GM18909 (cell line): Measurements from ENCODE around the gene MSANTD1.

Source experiments
- ATAC-seq: cut with Tn5 transposase; IDR thresholded peaks from one replicate; pipeline ENCODE4 v1.9.1; 2021; ENCODE audit warnings: mild to moderate bottlenecking; ENCODE audit not compliant: unreplicated experiment, poor library complexity

The MSANTD1 gene

DNA sequence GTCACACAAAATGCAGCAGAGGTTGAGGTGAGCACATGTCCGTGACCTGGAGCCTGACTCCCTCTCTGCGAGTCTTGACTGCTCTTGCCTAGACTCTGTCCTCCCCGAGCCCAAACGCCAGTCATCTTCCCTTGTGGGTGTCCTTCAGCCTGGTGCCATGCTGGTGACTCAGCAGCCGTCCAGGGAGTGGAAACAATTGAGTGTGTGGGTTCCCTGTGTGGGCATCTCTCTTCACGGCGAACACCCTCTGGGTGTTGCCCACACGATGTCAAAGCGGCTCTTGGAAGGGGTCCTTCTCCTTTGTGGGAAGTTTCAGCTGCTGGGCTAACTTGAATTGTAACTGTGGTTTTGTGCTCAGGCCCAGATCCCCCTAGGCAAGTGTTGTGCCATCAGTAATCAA lies 17.5 kb upstream of the MSANTD1 start:
- no peak for ATAC-seq

DNA sequence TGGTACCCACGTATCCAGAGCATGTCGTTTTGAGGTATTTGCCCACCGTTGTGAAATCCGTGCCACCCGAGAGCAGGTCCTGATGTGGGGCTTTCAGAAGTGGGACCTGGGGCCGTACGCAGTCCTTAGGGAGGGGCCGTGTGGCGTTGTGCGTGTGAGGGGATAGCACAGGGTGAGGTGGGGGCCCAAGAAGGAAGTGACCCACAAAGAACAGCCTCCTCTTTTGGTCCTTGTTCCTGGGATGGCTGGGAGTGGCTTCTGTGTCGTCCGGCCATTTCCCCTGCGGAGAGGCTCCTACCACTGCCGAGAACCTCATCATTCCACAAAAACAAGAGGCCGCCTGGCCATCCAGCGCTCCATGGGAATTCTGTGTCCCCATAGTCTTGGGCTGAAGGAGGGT lies 17.0 kb upstream of the MSANTD1 start:
- no peak for ATAC-seq

DNA sequence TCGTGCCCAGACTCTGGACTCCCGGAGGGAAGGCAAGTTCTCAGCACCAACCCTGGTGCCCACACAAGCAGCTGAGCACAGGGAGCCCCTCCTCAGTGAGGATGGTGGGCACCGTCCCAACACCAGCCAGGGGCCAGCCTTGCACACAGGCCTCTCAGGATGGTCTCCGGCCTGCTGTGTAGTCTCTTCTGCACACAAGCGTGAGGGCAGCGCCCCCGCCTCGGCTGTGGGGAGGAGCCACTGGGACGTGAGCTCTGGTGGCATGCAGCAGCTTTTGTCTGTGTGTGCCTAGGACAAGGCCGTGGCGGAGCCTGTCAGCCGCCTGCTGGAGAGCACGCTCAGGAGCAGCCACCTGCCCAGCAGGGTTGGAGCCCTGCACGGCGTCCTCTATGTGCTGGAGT lies 16.1 kb upstream of the MSANTD1 start:
- ATAC-seq, result no peak

DNA sequence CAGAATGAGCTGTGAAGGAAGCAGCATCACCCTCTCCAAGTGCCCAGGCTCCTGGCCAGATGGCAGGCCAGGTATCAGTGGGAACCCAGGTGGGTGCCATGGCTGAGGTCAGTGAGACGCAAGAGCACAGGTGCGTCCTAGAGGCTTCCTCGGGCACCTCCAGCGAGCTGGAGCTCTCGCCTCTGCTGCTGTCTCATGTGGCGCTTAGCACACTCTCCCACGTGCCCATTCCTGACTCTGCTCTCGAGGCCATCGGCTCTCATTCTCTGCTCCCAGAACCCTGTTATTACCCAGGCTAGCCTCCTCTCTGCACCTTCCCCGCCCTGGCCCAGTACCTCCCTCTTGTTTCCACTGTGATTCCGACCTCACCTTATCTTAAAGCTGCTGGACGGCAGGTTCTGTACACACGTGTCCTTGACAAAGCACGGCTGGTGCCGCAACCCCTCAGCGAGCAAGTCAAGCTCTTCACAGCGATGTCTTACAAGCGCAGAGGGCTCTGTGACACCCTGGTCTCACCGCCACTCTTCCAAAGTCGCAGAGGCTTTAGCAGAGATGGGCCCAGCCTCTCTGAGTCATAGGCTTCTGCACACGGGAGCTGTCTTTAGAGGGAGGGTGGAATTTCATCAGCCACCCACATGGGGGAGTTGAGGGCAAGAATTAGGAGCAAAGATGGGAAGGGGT lies 15.4 kb upstream of the MSANTD1 start:
- ATAC-seq, result no peak

DNA sequence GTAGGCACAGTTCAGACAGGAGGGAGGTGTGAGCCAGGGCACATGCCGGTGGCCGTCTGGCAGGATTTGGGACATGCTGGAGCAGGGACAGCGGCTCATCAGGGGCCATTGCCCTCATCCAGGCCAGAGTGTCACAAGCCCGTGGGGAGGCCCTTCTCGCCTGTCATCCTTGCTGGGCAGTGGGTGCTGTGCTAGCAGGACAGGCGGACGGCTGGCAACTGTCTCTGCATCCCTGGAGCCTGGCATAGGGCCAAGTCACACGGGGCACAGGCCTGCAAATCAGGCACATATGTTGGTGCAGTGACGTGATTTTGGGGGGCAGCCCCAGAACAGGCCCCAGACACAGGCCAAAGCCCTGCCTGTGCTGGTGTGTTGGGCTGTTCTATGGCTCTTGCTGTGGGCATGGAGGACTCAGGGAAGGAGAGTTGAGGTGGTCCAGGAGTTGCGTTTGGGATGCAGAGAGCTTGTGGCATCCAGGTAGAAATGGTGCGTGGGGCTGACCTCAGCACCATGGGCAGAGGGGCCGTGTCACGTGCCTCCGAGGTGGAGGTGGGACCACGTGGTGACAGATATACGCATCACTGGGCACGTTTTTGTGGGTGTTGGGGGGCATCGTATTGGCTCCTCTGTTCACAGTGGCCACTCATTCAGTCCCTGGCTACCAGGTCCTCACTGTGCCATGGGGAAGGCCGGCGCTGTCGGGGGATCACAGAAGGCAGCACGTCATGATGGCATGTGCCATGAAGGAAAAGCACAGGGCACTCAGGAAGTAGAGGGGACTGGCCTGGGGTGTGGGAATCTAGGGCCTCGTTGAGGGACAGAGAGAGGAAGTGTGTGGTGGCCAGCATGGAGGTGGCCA lies 14.6 kb upstream of the MSANTD1 start:
- no peak for ATAC-seq

DNA sequence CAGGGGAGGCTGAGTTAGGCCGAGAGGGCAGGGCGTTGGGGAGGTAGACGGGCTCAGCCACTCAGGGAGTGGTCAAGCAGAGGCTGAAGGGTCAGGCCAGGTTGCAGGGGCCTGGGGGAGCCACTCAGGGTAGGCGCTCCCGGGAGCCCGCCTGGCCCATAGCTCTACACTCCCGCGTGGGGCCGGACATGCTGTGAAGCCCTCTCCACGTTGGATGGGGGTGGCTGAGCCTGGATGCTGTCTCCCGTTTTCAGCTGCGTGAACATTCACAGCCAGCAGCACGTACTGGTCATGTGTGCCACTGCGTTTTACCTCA lies 14.0 kb upstream of the MSANTD1 start:
- no peak for ATAC-seq

DNA sequence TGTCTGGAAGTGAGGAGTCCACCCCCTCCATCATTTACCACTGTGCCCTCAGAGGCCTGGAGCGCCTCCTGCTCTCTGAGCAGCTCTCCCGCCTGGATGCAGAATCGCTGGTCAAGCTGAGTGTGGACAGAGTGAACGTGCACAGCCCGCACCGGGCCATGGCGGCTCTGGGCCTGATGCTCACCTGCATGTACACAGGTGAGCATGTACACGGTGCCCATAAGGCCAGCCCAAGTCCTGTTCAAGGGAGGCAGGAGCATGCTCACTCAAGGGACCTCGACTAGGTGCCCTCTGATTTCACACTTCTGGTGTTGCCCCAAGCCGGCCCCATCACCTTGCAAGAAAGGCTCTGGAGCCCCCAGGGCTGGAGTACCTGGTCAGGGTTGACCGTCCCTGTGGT lies 13.4 kb upstream of the MSANTD1 start:
- ATAC-seq, result no peak

DNA sequence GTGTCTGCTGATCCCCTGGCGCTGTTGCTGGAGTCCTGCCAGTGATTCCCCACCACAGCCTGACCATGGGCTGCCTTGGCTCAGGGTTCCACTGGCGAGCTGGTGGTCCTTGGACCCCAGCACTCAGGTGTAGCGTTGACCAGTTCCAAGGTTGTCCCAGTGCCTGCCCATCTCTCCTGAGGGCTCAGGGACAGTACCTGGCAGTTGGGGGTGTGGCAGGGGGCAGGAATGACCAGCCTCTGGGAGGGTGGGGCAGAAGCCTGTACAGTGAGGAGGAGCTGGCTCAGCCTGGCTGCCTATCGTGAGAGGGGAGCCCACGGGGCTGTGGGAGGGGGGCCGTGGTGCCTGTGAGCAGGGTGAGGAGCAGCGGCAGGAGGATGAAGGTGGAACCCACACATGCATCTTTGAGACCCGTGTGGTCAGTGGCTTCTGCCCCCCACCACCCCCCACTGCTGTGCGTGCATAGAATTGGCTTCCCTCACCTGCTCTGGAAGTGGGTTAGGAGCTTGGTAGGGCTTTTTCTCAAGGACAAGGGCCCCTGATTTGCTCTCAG lies 12.6 kb upstream of the MSANTD1 start:
- no peak for ATAC-seq

DNA sequence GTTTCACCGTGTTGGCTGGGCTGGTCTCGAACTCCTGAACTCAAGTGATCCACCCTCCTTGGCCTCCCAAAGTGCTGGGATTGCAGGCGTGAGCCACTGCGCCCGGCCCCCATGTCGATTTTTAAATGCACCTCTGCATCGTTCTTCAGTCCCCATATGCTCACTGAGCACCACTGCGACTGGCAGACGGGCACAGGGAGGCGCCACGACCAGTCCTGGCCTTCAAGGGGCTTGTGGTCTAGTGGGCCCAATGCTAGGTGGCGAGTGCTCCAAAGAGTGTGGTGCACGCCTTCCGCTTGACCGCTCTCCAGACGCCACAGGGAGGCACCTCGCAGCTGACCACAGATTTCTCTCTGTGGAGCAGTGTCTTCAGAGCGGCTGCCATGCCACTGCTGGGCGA lies 11.7 kb upstream of the MSANTD1 start:
- no peak for ATAC-seq

DNA sequence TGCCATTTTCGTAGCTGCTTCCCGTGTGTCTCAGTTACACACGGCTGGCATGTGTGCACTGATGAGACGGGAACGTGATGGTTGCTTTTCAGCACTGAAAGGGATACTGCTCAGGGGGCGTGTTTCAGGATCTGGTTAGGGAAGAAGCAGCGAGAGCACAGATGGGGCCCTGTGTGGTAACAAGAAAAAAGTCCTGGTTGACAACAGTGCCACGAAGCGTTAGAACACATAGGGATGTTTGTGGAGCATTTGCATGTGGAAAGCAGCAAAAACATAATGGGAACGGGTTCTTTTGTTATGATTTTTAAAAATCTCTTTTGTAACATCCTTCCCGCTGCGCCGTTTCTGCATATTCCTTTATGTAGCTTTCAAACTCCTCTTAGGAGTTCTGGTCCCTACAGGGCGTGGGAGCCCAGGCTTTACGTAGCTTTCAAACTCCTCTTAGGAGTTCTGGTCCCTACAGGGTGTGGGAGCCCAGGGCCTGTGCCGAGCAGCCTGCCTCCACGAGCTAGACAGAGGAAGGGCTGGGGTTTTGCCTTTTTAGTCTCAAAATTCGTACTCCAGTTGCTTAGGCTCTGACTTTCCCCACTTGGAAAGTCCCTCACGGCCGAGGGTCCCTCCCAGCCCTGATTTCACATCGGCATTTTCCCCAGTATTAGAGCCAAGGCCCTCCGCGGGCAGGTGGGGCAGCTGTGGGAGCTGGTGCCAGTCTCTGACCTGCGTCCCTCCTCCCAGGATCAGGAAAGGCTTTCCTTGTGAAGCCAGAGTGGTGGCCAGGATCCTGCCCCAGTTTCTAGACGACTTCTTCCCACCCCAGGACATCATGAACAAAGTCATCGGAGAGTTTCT lies 11.0 kb upstream of the MSANTD1 start:
- ATAC-seq, result no peak

DNA sequence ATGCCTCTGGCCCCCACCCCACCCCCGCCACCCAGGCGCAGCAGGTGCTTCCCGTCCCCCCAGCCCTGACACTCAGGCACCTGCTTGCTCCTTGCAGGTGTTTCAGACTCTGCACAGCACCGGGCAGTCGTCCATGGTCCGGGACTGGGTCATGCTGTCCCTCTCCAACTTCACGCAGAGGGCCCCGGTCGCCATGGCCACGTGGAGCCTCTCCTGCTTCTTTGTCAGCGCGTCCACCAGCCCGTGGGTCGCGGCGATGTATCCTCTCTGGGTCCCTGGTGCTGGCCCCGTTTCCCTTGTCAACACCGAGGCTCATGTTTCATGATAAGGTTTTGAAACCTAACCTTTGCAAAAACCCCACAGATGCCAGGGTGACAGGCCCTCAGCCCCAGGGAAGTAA lies 10.2 kb upstream of the MSANTD1 start:
- no peak for ATAC-seq

DNA sequence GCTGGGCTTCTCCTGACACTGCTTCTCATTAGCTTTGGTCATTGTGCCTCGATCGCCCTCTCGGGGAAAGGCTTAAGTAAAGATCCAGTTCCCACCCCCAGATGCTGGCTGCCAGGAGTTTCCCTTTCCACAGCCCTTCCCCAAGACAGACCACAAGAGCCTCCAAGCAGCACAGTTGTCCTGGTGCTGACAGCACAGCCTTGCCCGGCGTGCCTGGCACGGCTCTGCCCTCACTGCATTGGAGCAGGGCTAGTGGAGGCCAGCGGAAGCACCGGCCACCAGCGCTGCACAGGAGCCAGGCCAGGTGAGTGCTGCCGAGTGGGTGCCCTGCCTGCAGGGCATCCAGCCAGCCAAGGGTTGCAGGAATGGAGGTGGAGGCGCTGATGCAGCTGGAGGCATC lies 9.7 kb upstream of the MSANTD1 start:
- no peak for ATAC-seq

DNA sequence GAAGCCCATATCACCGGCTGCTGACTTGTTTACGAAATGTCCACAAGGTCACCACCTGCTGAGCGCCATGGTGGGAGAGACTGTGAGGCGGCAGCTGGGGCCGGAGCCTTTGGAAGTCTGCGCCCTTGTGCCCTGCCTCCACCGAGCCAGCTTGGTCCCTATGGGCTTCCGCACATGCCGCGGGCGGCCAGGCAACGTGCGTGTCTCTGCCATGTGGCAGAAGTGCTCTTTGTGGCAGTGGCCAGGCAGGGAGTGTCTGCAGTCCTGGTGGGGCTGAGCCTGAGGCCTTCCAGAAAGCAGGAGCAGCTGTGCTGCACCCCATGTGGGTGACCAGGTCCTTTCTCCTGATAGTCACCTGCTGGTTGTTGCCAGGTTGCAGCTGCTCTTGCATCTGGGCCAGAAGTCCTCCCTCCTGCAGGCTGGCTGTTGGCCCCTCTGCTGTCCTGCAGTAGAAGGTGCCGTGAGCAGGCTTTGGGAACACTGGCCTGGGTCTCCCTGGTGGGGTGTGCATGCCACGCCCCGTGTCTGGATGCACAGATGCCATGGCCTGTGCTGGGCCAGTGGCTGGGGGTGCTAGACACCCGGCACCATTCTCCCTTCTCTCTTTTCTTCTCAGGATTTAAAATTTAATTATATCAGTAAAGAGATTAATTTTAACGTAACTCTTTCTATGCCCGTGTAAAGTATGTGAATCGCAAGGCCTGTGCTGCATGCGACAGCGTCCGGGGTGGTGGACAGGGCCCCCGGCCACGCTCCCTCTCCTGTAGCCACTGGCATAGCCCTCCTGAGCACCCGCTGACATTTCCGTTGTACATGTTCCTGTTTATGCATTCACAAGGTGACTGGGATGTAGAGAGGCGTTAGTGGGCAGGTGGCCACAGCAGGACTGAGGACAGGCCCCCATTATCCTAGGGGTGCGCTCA lies 8.7 kb upstream of the MSANTD1 start:
- no peak for ATAC-seq

DNA sequence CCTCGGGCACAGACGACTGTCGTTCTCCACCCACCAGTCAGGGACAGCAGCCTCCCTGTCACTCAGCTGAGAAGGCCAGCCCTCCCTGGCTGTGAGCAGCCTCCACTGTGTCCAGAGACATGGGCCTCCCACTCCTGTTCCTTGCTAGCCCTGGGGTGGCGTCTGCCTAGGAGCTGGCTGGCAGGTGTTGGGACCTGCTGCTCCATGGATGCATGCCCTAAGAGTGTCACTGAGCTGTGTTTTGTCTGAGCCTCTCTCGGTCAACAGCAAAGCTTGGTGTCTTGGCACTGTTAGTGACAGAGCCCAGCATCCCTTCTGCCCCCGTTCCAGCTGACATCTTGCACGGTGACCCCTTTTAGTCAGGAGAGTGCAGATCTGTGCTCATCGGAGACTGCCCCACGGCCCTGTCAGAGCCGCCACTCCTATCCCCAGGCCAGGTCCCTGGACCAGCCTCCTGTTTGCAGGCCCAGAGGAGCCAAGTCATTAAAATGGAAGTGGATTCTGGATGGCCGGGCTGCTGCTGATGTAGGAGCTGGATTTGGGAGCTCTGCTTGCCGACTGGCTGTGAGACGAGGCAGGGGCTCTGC lies 7.9 kb upstream of the MSANTD1 start:
- ATAC-seq, result no peak

DNA sequence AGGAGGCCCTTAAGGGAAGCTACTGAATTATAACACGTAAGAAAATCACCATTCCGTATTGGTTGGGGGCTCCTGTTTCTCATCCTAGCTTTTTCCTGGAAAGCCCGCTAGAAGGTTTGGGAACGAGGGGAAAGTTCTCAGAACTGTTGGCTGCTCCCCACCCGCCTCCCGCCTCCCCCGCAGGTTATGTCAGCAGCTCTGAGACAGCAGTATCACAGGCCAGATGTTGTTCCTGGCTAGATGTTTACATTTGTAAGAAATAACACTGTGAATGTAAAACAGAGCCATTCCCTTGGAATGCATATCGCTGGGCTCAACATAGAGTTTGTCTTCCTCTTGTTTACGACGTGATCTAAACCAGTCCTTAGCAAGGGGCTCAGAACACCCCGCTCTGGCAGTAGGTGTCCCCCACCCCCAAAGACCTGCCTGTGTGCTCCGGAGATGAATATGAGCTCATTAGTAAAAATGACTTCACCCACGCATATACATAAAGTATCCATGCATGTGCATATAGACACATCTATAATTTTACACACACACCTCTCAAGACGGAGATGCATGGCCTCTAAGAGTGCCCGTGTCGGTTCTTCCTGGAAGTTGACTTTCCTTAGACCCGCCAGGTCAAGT lies 6.9 kb upstream of the MSANTD1 start:
- ATAC-seq, result no peak

DNA sequence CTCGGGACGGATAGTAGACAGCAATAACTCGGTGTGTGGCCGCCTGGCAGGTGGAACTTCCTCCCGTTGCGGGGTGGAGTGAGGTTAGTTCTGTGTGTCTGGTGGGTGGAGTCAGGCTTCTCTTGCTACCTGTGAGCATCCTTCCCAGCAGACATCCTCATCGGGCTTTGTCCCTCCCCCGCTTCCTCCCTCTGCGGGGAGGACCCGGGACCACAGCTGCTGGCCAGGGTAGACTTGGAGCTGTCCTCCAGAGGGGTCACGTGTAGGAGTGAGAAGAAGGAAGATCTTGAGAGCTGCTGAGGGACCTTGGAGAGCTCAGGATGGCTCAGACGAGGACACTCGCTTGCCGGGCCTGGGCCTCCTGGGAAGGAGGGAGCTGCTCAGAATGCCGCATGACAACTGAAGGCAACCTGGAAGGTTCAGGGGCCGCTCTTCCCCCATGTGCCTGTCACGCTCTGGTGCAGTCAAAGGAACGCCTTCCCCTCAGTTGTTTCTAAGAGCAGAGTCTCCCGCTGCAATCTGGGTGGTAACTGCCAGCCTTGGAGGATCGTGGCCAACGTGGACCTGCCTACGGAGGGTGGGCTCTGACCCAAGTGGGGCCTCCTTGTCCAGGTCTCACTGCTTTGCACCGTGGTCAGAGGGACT lies 5.7 kb upstream of the MSANTD1 start:
- no peak for ATAC-seq

DNA sequence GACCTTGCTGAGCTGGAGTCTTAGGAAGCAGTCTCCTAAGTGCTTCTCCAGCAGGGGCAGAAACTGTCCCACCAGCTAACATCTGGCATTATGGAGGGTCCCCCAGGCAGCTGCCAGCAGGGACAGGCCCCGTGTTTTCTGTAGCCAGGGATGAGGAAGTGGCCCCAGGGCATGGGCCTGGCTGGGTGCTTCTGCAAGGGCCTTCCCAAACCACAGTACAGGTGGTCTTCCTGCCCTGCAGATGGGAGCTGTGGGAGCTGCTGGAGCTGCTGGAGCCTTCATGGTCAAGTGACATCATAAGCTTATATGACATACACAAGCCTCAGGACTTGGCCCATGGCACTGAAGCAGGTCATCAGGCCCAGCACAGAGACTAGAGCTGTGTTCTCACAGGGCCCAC lies 5.0 kb upstream of the MSANTD1 start:
- no peak for ATAC-seq

DNA sequence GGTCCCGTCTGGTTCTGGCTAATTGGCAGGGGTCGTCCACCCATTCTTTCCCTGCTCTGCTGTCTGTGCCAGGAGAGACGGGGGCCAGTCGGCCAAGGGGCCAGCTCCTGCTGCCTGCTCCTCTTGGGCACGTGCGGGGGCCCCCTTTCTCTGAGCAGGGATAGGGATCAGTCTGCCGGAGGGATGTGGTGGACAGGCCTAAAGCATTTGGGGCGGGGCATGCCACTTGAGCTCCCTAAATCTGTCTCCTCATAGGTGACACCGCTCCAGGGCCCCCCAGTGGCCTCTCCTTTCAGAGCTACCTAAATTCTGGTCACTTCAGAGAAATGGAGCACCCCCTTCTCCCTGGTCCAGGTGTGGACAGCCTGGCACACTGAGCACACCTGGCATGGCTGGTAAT lies 4.2 kb upstream of the MSANTD1 start:
- ATAC-seq, result no peak

DNA sequence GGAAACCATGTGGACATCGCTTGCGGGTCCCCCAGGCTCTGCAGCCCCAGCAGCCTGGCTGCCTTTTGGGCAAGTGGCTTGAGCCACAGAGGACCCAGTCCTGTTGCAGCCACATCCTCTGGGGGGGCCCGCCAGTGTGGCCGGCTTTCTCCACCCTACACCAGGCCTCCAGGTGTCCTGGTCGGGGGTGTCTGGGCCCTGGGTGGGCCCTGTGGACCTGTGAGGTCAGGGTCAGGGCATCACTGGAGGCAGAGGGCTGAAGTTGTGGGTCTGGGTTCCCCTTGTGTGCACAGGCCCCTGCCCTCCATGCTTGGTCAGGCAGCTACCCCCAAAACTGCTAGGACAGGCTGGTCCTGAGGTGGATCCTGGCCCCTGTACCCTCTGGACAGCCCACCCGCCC lies 3.3 kb upstream of the MSANTD1 start:
- ATAC-seq, result no peak
